ENCODE measurements around the gene SEMA4B.
"Not testable (repeated sequence)": the region's sequence is repeated elsewhere in the genome, so short reads cannot be mapped to it uniquely, and the experiment has no call there.

Gene SEMA4B, protein sequence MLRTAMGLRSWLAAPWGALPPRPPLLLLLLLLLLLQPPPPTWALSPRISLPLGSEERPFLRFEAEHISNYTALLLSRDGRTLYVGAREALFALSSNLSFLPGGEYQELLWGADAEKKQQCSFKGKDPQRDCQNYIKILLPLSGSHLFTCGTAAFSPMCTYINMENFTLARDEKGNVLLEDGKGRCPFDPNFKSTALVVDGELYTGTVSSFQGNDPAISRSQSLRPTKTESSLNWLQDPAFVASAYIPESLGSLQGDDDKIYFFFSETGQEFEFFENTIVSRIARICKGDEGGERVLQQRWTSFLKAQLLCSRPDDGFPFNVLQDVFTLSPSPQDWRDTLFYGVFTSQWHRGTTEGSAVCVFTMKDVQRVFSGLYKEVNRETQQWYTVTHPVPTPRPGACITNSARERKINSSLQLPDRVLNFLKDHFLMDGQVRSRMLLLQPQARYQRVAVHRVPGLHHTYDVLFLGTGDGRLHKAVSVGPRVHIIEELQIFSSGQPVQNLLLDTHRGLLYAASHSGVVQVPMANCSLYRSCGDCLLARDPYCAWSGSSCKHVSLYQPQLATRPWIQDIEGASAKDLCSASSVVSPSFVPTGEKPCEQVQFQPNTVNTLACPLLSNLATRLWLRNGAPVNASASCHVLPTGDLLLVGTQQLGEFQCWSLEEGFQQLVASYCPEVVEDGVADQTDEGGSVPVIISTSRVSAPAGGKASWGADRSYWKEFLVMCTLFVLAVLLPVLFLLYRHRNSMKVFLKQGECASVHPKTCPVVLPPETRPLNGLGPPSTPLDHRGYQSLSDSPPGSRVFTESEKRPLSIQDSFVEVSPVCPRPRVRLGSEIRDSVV

DNA sequence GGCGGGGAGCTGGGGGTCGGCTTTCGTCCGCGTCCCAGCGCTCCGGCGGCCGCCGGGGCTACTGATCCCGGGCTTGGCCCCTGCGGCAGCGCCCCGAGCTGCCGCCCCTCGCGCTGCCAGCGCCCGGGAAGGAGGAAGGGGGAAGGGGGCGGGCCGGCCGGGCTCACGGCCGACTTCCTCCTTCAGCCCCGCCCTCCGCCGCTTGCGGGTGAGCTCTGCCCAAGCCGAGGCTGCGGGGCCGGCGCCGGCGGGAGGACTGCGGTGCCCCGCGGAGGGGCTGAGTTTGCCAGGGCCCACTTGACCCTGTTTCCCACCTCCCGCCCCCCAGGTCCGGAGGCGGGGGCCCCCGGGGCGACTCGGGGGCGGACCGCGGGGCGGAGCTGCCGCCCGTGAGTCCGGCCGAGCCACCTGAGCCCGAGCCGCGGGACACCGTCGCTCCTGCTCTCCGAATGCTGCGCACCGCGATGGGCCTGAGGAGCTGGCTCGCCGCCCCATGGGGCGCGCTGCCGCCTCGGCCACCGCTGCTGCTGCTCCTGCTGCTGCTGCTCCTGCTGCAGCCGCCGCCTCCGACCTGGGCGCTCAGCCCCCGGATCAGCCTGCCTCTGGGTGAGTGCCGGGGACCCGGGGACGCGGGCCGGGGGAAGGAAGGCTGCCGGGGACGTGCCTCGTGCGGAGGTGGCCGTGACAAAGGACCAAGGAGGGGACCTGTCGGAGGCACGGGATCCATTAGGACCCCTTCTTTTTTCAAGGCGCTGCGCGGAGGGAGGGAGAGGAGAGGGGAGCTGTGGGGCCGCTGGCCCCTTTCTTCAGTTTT is at the start of gene SEMA4B:
SEMA4B (plus strand) TSS at position 201 of the 814 bp plus-strand sequence; CDS start at position 450, 249 bp downstream.
- DNase-seq (ENCODE audit: low read depth), result no peak

DNA sequence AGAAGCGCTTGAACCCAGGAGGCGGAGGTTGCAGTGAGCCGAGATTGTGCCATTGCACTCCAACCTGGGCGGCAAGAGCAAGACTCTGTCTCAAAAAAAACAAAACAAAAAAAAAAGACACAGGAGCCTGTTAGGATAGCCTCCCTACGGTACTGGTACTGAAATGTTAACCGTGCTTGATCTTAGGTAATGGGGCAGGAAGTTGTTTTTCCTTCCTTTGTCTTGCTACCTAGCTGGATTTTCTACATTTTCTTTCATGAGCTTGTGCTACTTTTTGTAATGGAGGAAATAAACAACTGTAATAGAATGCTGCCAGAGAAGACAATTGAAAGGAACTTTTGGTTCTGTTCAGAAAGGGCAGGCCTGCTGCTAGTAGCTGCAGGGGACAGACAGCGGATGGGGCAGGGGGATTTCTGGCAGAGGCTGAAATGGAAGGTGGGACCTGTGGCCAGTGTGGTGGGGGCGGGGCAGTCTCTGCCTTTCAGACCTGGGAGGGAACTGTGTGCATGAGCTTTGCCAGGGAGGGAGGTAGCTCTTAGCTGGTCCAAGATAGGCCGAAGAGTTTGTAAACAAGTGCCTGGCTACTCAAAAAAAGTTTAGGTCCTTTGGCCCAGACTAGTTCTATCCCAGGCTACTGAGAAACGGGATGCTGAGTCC is 49.0 kb upstream of the SEMA4B start:
- DNase-seq (ENCODE audit: low read depth), result no peak

DNA sequence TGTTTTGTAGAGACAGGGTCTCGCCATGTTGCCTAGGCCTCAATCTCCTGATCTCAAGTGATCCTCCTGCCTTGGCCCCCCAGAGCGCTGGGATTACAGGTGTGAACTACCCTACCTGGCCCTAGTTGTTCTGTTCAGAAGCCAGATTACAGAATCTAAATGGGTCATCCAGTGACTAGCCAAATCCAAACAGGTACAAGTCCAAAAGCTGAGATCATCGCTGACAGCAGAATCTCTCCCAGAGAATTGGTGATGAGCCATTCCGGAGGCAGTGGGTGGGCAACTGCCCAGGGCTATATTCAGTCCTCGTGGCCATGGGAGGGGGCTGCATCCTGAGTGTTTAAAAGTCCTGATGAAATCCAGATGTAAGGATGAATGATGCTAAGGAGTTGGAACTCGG is 47.5 kb upstream of the SEMA4B start:
- DNase-seq (ENCODE audit: low read depth), result no peak

DNA sequence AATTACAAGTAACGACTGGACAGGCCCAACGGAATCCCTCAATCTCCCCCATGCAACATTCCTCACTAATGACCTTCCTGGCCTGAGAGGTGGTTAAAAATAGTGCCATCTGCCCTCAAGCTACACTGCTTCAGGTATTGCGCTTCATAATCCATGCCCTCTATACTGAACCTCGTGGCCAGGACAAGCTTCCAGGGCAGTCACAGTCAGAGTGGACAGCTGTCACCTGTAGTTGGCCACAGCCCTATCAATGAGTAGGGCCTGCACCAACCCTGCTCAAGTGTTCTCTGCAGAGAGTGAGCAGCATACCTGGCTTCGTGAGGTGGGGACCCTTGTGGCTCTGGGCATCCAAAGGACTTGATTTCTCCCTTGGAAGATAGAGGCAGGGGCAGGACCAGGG is 46.9 kb upstream of the SEMA4B start:
- no peak for DNase-seq (ENCODE audit: low read depth)

DNA sequence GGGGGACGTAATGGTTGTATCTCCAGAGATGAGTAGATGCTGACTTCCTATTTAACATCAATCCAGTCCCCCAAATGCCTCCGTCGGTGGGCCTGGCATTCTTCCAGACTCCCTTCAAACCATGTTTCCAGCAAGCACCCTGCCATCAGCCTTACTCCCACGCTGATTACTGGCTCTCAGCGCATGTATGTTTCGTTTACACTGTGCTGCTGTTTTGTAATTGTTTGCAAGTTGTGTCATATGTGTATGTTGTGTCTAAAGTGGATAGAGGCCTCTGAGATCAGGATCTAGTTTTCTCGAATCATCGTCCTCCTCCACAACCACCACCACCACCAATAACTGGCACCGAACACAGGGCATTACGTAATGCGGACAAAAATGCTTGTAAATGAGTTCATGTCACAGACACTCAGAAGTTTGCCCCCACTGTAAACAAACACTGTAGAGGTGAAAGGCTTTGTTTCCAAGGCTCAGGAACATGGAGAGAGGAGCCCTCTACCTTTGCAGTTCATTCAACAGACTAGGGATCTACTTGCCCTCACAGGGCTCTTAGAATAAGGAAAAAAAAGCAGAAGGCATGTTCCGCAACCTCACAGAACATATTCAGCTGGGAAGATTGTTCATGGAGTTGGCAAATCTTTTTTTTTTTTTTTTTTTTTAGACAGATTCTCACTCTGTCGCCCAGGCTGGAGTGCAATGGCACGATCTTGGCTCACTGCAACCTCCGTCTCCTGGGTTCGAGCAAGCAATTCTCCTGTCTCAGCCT is 46.1 kb upstream of the SEMA4B start:
- no peak for DNase-seq (ENCODE audit: low read depth)

DNA sequence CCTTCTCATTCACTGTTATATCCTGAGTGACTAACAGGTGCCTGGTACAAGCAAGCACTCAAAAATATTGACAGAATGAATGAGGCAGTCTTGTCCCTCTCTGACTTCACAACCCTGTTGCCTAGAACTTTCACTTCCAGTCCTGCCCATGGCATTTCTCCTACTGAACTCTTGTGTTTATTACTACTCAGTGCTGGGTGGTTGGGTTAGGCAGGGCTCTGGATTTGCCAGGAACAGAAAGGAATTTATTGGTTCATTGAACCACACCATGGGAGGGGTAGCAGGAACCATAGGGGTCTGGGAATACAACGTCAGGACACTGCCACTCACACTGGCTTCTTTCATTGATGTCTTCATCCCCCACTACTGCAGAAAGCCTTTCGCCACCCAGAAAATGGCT is 41.9 kb upstream of the SEMA4B start:
- DNase-seq (ENCODE audit: low read depth), result no peak

DNA sequence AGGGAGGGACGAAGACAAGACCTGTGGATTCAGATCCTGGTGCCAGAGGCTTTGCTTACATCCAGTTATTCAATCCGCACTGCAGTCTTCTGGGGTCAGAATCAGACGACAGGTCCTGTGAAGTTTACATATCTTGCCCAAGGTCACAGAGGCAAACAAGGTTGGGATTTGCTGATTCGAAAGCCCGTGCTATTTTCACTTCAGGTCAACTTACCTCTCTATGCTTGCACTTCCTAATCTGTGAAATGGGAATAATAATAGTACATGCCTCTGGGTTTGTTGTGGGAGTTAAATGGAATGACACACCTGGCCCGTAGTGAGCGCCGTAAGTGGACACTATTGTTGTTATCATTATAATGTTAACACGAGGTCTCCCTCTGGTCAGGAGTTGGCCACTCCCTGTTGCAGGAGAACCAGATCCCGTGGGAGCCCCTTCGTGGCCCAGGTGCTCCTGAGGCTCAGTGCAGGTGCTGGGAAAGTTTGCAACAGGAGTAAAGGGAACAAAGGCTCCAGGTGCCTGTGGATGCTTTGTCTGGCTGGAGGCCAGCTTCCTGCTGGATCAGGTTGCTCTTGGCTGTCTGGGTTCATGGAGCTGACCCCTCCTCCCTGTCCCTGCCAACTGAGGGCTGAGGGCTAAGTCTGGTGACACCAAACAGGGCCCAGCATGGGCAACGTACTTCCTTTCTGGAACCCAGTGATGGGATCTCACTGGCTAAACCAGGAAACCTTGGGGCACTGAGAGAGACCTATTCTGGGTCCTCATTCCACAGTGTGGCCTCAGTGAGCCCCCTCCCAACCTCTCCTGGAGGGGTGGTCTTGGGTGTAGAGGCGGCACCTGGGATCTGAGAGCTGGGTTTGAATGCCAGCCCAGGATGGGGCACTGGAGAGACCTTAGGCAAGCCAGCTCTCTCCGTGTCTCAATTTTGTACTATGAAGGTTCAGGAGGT is 40.1 kb upstream of the SEMA4B start:
- no peak for DNase-seq (ENCODE audit: low read depth)

DNA sequence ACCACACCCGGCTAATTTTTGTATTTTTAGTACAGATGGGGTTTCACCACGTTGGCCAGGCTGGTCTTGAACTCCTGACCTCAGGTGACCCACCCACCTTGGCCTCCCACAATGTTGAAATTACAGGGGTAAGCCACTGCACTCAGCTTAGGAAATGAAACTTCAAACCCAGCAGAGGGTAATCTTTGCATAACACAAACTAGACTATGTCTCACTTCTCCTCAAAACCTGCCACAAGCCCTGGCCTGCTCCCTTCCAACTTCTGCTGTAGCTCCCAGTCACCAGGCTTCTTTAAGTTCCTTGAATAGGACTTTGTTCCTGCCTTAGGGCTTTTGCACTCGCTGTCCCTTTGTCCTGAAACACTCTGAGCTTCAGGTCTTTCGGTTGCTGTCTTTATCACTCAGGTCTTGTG is 39.2 kb upstream of the SEMA4B start:
- DNase-seq (ENCODE audit: low read depth), result no peak

DNA sequence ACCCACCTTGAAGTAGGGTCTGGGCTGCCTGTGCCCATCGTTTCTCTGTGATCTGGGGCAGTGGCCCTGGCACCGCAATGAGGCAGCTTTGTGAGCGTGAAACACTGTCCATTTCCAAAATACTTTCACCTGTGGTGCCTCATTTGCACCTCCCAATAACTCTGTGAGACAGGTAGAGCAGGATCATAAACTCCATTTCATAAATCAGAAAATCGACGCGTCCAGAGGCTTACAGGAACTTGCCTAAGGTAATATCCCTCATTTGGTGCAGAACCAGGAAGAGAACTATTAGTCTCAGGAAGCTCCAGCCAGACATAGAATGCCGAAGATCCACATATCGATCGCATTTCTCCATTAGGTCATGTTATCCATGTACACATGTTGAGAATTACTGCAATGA is 38.2 kb upstream of the SEMA4B start:
- DNase-seq (ENCODE audit: low read depth), result no peak

DNA sequence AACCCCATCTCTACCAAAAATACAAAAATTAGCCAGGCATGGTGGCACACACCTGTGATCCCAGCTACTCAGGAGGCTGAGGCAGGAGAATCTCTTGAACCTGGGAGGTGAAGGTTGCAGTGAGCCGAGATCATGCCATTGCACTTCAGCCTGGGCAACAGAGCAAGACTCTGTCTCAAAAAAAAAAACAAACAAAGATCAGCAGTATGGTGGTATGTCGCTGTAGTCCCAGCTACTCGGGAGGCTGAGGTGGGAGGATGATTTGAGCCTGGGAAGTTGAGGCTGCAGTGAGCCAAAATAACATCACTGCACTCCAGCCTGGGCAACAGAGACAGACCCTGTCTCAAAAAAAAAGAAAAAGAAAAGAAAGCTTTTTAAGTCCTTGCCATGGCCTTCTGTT is 36.9 kb upstream of the SEMA4B start:
- DNase-seq (ENCODE audit: low read depth), result not testable (repeated sequence)

DNA sequence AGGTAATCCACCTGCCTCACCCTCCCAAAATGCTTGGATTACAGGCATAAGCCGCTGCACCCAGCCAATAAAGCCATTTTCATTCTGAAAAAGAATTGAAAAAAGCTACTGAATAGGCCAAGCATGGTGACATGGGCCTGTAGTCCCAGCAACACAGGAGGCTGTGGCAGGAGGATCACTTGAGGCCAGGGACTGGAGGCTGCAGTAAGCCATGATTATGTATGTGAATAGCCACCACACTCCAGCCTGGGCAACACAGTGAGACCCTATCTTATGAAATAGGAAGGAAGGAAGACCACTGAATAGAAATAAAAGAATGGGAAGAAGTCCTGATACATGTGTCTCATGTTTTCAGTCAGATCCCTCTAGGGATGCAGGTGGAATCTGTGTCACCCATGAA is 36.0 kb upstream of the SEMA4B start:
- no peak for DNase-seq (ENCODE audit: low read depth)

DNA sequence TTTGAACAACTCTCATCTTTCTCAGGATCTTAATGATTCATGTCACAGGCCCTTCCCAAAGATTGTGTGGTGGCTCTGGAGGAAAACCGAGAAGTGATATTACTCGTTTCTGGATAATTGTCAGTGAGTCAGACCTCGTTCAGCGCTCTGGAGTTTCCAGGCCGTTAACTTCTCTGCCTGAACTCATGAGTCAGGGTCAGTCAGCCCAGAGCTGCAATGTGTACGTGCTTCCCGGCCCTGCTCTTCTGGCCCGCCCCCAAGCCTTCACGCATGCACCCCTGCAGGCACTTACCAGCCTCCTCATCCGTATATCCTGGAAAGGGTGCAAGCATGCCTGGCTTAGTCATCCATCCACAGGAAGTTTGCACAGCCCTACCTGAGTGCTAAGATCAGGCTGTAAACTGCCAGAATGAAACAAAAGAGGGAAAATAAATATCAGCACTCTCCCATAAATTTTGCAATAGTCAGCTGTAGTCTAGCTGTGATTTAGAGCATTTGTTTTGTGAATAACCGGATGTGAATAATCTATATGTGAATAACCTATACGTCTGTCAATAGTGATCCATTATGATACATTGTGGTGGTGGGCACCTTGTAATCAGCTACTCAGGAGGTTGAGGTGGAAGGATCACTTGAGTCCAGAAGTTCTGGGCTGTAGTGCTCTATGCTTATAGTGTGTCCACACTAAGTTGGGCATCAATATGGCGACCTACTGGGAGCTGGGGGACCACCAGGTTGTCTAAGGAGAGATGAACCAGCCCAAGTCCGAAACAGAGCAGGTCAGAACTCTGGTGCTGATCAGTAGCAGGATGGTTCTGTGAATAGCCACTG is 35.3 kb upstream of the SEMA4B start:
- DNase-seq (ENCODE audit: low read depth), result peak; percentile 98

DNA sequence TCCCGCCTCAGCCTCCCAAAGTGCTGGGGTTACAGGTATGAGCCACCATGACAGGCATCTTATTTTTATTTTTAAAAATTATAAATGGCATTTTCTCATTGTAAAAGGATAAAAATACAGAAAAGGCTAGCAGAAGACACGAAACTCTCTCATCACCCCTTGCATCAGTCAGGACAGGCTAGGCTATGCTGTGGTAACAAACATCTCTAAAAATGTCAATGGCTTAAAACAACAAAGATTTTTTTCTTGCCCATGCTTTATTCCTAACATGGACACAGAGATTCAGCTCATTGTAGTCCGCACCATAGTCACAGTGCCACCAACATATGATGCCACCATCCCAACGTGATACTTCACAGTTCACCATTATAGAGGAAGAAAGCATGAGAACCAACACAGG is 34.0 kb upstream of the SEMA4B start:
- DNase-seq (ENCODE audit: low read depth), result no peak

DNA sequence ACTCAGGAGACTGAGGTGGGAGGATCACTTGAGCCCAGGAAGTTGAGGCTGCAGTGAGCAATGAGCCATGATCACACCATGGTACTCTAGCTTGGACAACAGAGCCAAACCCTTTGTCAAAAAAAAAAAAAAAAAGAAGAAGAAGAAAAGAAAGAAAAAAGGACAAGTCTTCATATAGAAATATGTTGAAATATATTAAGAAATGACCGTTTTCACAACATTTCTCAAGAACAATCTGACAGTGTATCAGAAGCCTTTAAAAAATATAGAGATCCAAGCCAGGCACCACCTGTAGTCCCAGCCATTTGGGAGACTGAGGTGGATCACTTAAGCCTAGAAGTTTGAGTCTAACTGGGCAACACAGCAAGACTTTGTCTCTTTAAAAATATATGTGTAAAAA is 29.5 kb upstream of the SEMA4B start:
- no peak for DNase-seq (ENCODE audit: low read depth)

DNA sequence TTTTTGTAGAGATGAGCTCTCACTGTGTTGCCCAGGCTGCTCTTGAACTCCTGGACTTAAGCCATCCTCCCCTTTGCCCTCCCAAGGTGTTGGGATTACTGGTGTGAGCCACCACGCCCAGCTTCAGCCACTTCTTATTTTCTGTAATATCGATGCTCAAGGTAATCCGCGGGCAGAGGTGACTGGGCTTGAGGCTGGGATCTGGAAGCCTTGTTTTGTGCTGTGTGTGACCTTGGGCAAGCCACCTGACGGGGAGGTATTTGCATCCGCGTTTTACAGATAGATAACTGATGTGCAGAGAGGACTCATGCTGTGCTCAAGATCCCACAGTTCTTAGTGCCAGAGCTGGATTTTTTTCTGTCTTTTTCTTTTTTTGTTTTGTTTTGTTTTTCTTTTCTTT is 27.8 kb upstream of the SEMA4B start:
- DNase-seq (ENCODE audit: low read depth), result no peak

DNA sequence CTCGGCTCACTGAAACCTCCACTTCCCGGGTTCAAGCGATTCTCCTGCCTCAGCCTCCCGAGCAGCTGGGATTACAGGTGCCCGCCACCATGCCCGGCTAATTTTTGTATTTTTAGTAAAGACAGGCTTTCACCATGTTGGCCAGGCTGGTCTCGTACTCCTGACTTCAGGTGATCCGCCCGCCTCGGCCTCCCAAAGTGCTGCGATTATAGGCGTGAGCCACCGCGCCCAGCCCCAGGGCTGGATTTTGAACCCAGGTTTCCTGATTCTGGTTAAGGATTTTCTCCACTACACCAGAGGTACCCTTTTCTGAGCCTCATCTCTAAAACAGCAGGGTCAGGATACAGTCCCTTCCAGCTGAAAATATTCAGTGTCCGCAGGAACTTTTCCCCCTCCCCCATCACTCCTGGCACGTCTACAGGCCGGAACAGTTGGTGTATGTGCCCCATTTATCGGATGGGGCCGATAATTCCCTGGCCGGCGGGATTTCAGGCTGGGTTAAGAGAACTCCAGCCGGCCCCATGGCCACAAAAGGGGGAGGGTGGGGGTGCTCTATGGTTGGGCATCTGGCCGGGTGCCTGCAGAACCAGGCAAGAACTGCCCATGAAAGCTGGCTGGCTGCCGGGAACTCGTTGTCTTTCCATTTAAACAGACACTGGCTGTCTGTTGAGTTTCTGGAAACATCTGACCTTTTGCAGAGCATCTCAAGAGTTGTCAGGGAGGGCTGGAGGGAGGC is 26.8 kb upstream of the SEMA4B start:
- DNase-seq (ENCODE audit: low read depth), result no peak

DNA sequence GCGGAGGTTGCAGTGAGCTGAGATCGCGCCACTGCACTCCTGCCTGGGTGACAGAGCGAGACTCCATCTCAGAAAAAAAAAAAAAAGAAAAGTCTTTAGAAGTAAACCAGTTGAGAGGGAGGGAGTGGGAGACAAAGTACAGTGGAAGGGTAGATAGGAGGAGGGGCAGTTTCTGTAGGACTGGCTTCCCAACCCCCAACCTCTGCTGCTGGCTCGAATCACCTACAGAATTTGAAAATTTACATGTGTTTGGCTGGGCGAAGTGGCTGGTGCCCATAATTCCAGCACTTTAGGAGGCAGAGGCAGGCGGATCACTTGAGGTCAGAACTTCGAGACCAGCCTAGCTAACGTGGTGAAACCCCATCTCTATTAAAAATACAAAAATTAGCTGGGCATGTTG is 24.1 kb upstream of the SEMA4B start:
- no peak for DNase-seq (ENCODE audit: low read depth)

Data from HS-5 (cell line).